Activated naive CD8-positive, alpha-beta T cell (primary cell): ENCODE measurements around the gene DNMBP.
"Not testable (repeated sequence)": the region's sequence is repeated elsewhere in the genome, so short reads cannot be mapped to it uniquely, and the experiment has no call there.

Experiments used
- H3K27ac Mint-ChIP-seq: one replicate; pipeline ENCODE4 v1.8.0; 2021; ENCODE audit warnings: mixed read lengths
- H3K27me3 Mint-ChIP-seq: one replicate; pipeline ENCODE4 v1.8.0; 2021; ENCODE audit warnings: mixed read lengths
- H3K36me3 Mint-ChIP-seq: one replicate; pipeline ENCODE4 v1.8.0; 2021; ENCODE audit warnings: mixed read lengths
- H3K4me1 Mint-ChIP-seq: one replicate; pipeline ENCODE4 v1.8.0; 2021; ENCODE audit warnings: low read depth, mixed read lengths
- H3K4me3 Mint-ChIP-seq: one replicate; pipeline ENCODE4 v1.8.0; 2021; ENCODE audit warnings: mild to moderate bottlenecking, mixed read lengths
- H3K9me3 Mint-ChIP-seq: one replicate; pipeline ENCODE4 v1.8.0; 2021; ENCODE audit warnings: low read depth, mixed read lengths

Gene DNMBP

DNA sequence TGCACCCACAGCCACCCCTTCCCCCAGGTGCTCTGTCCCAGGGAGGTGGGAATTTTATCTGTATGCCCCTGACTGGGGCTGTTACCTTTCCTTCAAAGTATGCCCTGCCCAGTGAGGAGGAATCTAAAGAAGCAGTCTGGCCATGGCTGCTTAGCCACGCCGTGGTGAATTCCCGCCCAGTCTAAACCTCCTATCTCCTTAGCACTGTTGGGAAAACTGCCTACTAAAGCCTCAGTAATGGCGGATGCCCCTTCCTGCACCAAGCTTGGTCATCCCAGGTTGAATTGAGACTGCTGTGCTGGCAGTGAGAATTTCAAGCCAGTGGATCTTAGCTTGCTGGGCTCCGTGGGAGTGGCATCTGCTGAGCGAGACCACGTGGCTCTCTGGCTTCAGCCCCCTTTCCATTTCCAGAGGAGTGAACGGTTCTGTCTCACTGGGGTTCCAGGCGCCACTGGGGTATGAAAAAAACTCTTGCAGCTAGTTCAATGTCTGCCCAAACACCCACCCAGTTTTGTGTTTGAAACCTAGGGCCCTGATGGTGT lies 140.1 kb downstream of the DNMBP start:
- Mint-ChIP-seq H3K27ac (no peak overlapping the region), H3K27me3 (peaks cover 62% of the 10 kb centered on the region), H3K4me1 (peaks cover 20% of the 10 kb centered on the region), H3K9me3 (peaks cover 11% of the 10 kb centered on the region), H3K36me3 (peaks cover 10% of the 10 kb centered on the region), H3K4me3 (no peak overlapping the region)

DNA sequence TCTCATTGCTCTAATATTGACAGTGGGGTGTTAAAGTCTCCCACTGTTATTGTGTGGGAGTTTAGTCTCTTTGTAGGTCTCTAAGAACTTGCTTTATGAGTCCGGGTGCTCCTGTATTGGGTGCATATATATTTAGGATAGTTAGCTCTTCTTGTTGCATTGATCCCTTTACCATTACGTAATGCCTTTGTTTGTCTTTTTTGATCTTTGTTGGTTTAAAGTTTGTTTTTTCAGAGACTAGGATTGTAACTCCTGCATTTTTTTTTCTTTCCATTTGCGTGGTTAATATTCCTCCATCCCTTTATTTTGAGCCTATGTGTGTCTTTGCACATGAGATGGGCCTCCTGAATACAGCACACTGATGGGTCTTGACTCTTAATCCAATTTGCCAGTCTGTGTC lies 142.5 kb downstream of the DNMBP start:
- peaks cover 48% of the 10 kb centered on the region for H3K27me3 Mint-ChIP-seq
- H3K9me3 Mint-ChIP-seq = peaks cover 11% of the 10 kb centered on the region
- H3K4me3 Mint-ChIP-seq, H3K36me3 Mint-ChIP-seq, H3K27ac Mint-ChIP-seq: not testable (repeated sequence)
- peaks cover 20% of the 10 kb centered on the region for H3K4me1 Mint-ChIP-seq

DNA sequence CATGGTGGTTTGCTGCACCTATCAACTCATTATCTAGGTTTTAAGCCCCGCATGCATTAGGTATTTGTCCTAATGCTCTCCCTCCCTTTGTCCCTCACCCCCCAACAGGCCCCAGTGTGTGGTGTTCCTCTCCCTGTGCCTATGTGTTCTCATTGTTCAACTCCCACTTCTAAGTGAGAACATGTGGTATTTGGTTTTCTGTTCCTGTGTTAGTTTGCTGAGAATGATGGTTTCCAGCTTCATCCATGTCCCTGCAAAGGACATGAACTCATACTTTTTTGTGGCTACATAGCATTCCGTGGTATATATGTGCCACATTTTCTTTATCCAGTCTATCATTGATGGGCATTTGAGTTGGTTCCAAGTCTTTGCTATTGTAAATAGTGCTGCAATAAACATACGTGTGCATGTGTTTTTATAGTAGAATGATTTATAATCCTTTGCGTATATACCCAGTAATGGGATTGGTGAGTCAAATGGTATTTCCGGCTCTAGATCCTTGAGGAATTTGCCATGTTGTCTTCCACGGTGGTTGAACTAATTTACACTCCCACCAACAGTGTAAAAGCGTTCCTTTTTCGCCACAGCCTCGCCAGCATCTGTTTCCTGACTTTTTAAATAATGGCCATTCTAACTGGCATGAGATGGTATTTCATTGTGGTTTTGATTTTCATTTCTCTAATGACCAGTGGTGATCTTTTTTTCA lies 146.1 kb downstream of the DNMBP start:
- H3K27me3 Mint-ChIP-seq = peaks cover 35% of the 10 kb centered on the region
- not testable (repeated sequence) for H3K4me1 Mint-ChIP-seq
- H3K9me3 Mint-ChIP-seq = peaks cover 11% of the 10 kb centered on the region

DNA sequence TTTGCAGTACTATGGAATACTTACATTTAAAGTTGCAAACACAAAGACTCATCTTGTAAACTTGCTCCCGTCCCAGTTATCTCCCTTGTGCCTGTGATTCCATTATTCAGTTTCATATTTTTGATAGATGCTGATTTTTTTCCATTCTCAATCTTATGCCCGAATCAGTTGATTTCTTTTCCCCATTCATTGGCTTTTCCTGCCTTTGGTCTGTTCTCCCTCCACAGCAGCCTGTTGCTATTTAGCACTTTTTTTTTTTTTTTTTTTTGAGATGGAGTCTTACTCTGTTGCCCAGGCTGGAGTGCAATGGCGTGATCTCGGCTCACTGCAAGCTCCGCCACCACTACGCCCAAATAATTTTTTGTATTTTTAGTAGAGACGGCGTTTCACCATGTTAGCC lies 149.3 kb downstream of the DNMBP start:
- Mint-ChIP-seq H3K4me3 (no peak overlapping the region), H3K4me1 (no peaks in the 10 kb centered on the region), H3K36me3 (no peaks in the 10 kb centered on the region), H3K27ac (no peak overlapping the region), H3K27me3 (peaks cover 19% of the 10 kb centered on the region), H3K9me3 (no peaks in the 10 kb centered on the region)

More for the DNA sequence above, 146.1 kb downstream of the DNMBP start:
- not testable (repeated sequence) for H3K27ac Mint-ChIP-seq, H3K36me3 Mint-ChIP-seq, H3K4me3 Mint-ChIP-seq

- Mint-ChIP-seq H3K4me1 (no peaks in the 10 kb centered on the region), H3K36me3 (no peaks in the 10 kb centered on the region), H3K4me3 (no peak overlapping the region), H3K27ac (no peak overlapping the region), H3K27me3 (peaks cover 14% of the 10 kb centered on the region), H3K9me3 (no peaks in the 10 kb centered on the region)
Observed at GRCh38 chr10:99859585-99859984, 150.2 kb downstream of the DNMBP start.

GRCh38 chr10:99858849-99859248 lies 150.9 kb downstream of the DNMBP start:
- H3K4me1 Mint-ChIP-seq = no peaks in the 10 kb centered on the region
- H3K4me3 Mint-ChIP-seq = no peak overlapping the region
- peaks cover 8% of the 10 kb centered on the region for H3K27me3 Mint-ChIP-seq
- no peaks in the 10 kb centered on the region for H3K36me3 Mint-ChIP-seq
- no peaks in the 10 kb centered on the region for H3K9me3 Mint-ChIP-seq
- no peak overlapping the region for H3K27ac Mint-ChIP-seq

DNA sequence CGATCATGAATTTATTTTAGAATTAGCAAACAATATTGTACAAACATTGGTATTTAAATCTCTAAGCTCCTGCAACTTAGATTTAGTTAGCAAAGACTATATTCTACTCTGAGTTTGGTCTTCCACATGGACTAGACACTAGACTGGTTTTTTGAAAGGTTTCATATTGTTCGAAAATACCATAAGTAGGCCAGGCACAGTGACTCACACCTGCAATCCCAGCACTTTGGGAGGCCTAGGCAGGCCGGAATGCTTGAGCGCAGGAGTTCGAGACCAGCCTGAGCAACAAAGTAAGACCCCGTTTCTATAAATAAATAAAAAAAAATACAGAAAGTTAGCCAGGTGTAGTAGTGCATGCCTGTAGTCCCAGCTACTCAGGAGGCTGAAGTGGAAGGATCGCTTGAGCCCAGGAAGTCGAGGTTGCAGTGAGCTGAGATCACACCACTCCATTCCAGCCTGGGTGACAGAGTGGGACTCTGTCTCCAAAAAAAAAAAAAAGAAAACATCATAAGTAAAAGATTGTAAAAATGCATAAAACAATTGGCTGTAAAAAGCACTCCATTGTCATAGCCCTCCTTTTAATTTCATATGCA lies 154.2 kb downstream of the DNMBP start:
- H3K4me1 Mint-ChIP-seq = no peaks in the 10 kb centered on the region
- H3K4me3 Mint-ChIP-seq = no peak overlapping the region
- no peak overlapping the region for H3K27ac Mint-ChIP-seq
- H3K27me3 Mint-ChIP-seq = peaks cover 6% of the 10 kb centered on the region
- H3K36me3 Mint-ChIP-seq = peaks cover 11% of the 10 kb centered on the region
- H3K9me3 Mint-ChIP-seq = no peaks in the 10 kb centered on the region

GRCh38 chr10:99854860-99855259 lies 154.9 kb downstream of the DNMBP start:
- no peak overlapping the region for H3K4me3 Mint-ChIP-seq
- H3K27ac Mint-ChIP-seq = no peak overlapping the region
- peaks cover 6% of the 10 kb centered on the region for H3K27me3 Mint-ChIP-seq
- peaks cover 11% of the 10 kb centered on the region for H3K36me3 Mint-ChIP-seq
- H3K9me3 Mint-ChIP-seq = no peaks in the 10 kb centered on the region
- H3K4me1 Mint-ChIP-seq = no peaks in the 10 kb centered on the region

- Mint-ChIP-seq H3K27me3 (peaks cover 3% of the 10 kb centered on the region), H3K36me3 (peaks cover 11% of the 10 kb centered on the region), H3K9me3 (no peaks in the 10 kb centered on the region), H3K4me3 (no peak overlapping the region), H3K4me1 (no peaks in the 10 kb centered on the region), H3K27ac (no peak overlapping the region)
Observed at GRCh38 chr10:99853655-99854054, 156.1 kb downstream of the DNMBP start.

DNA sequence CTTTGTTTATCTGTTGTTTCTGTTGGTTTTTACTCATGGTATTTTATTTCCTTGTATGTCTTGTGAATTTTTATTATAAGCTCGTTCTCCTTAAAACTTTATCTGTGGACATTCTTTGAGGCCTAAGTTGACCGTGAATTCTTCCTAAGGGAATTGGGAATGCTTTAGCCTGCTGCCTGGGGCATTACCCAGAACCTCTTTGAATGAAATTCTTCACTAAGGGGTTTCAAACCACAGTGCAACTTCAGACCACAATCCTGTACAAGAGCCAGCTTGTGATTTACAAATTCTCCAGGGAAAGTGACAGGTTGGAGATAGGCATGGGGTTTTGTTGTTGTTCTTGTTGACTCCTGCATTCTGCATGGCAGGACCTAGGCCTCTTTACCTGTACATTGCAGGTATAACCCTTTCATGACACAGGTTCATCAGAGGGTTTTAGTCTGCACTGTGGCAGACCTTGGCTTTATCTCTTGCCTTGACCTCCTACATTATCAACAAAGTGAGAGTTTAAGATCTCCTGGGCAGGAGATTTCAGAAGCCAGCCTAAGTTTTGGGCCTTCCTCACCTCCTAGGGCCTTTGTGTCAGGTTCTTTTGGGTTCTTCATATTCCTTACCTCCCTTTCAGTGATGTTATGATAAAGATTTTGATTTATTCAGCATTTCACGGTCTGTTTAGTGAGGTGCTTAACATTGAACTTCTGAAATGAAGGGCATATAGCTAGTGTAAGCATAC lies 157.1 kb downstream of the DNMBP start:
- H3K36me3 Mint-ChIP-seq = peaks cover 11% of the 10 kb centered on the region
- no peak overlapping the region for H3K27ac Mint-ChIP-seq
- peaks cover under 1% of the 10 kb centered on the region for H3K27me3 Mint-ChIP-seq
- H3K9me3 Mint-ChIP-seq = no peaks in the 10 kb centered on the region
- H3K4me1 Mint-ChIP-seq = no peaks in the 10 kb centered on the region
- no peak overlapping the region for H3K4me3 Mint-ChIP-seq

DNA sequence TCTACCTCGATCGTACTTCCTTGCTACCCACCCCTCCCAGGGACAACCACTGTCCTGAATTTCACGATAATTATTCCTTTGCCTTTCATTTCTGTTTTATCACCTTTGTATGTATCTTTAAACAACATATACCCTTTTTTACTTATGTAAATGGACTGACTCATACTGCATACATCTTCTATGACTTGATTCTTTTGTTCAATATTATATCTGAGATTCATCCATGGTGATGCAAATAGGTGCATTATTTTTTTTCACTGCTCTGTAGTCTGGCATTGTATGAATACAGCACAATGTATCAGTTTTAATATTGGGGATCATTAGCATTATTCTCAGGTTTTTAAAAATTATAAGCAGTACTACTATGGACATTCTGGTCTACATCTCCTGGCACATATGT lies 157.9 kb downstream of the DNMBP start:
- H3K36me3 Mint-ChIP-seq = peaks cover 11% of the 10 kb centered on the region
- no peaks in the 10 kb centered on the region for H3K27me3 Mint-ChIP-seq
- H3K4me3 Mint-ChIP-seq = no peak overlapping the region
- no peaks in the 10 kb centered on the region for H3K9me3 Mint-ChIP-seq
- no peaks in the 10 kb centered on the region for H3K4me1 Mint-ChIP-seq
- H3K27ac Mint-ChIP-seq = no peak overlapping the region

GRCh38 chr10:99850767-99851340 lies 158.9 kb downstream of the DNMBP start:
- H3K36me3 Mint-ChIP-seq = peaks cover 11% of the 10 kb centered on the region
- no peak overlapping the region for H3K27ac Mint-ChIP-seq
- no peaks in the 10 kb centered on the region for H3K27me3 Mint-ChIP-seq
- no peaks in the 10 kb centered on the region for H3K9me3 Mint-ChIP-seq
- H3K4me3 Mint-ChIP-seq = no peak overlapping the region
- H3K4me1 Mint-ChIP-seq = peaks cover 5% of the 10 kb centered on the region

DNA sequence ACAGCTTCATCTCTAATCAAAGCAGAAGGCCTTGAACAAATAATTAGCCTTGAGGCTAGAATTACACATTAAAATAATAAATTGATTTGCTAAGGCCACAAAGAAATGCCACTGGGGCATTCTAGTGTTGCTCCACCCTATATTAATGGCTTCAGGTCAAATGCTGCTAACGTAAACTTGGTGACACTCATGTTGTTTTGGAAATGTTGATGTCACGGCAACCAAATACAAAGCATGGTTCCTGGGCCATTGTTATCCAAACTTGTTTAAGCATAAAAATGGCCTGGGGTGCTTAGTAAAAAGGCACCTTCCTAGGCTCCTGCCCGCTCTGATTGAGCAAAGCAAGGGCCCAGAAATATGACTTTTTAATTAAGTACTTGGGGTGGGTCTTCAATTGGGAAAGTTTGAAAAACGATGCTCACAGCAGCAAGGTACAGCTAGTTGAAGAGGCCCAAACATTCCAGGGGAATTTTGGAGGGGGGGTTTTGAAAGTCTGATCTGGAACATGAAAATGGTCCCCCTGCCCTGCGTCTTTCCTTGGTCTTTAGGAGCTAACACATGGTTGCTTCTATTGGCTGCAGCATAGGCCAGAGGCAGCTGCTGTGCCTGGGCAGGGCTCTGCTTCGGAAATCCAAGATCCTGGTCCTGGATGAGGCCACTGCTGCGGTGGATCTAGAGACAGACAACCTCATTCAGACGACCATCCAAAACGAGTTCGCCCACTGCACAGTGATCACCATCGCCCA lies 159.6 kb downstream of the DNMBP start:
- no peak overlapping the region for H3K27ac Mint-ChIP-seq
- no peaks in the 10 kb centered on the region for H3K27me3 Mint-ChIP-seq
- H3K36me3 Mint-ChIP-seq = peaks cover 11% of the 10 kb centered on the region
- H3K4me3 Mint-ChIP-seq = no peak overlapping the region
- H3K4me1 Mint-ChIP-seq = peaks cover 7% of the 10 kb centered on the region
- no peaks in the 10 kb centered on the region for H3K9me3 Mint-ChIP-seq

DNA sequence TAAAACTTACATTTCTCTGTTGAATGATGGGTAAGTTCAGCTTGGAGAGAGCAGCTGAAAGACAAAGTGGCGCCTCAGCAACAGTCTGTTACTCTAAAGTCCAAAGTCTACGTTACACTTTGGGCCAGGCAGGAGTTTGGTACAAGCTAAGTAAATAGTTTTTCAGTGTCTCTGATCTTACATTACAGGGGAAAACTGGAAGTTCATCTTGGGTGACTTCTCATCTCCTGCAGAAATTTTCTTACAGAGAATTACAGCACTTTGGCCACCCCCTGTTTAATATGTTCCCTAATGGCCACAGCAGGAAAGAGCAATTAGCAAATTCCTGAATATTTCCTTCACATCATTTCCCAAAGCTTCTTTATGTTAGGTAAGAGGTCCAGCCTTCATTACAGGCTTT lies 160.2 kb downstream of the DNMBP start:
- Mint-ChIP-seq H3K4me1 (peaks cover 7% of the 10 kb centered on the region), H3K9me3 (no peaks in the 10 kb centered on the region), H3K27me3 (no peaks in the 10 kb centered on the region), H3K4me3 (no peak overlapping the region), H3K27ac (no peak overlapping the region), H3K36me3 (peaks cover 11% of the 10 kb centered on the region)
